Non-pigmented ciliary epithelial cell (primary cell): ENCODE results near the gene ZNF511.
"Not testable (repeated sequence)": the region's sequence is repeated elsewhere in the genome, so short reads cannot be mapped to it uniquely, and the experiment has no call there.

Experiments
- DNase-seq: peaks from one replicate; pipeline ENCODE4 v3.0.0-alpha.2; 2010; ENCODE audit warnings: low read depth

The ZNF511 gene

DNA sequence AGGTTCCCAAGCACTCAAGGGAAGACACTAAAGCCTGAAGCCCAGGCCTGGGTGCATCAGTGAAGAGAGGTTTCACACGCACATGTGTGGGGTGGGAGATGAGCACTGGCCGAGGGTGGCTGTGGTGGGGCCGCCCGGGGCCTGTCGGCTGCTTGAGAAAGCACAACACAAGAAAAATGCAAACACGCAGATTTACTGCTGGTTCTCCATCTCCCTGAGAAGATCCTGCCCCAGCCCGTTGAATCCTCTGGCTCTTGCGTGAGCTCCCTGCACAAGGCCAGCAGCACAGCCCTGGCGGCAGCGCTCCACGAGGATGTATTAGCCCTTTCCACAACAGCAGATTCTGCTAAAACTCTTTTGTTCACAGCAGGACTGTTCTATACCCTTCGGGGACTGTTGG is 6.2 kb downstream of the ZNF511 start:
- DNase-seq, result no peak

DNA sequence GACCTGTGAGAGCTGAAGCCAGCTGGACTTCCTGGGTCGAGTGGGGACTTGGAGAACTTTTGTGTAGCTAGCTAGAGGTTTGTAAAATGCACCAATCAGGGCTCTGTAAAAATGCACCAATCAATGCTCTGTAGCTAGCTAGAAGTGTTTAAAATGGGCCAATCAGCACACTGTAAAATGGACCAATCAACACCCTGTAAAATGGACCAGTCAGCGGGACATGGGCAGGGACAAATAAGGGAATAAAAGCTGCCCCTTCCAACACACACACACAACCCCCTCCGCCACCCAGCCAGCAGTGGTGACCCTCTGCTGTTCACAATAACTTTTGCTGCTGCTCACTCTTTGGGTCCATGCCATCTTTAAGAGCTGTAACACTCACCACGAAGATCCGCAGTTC is 7.1 kb downstream of the ZNF511 start:
- no peak for DNase-seq

- DNase-seq, result no peak
Observed at GRCh38 chr10:133316266-133316665, 7.6 kb downstream of the ZNF511 start.

DNA sequence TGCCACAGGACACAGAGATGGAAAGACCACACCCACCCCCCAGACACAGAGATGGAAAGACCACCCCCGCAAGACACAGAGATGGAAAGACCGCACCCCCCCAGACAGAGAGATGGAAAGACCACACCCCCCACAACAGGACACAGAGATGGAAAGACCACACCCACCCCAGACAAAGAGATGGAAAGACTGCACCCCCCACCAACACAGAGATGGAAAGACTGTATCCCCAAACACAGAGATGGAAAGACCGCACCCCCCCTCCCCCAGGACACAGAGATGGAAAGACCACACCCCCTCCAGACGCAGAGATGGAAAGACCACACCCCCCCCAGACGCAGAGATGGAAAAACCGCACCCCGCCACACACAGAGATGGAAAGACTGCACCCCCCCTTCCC is 8.0 kb downstream of the ZNF511 start:
- DNase-seq, result no peak

GRCh38 chr10:133318494-133319127 is 9.9 kb downstream of the ZNF511 start:
- no peak for DNase-seq

- DNase-seq, result not testable (repeated sequence)
Observed at GRCh38 chr10:133320852-133321422, 12.2 kb downstream of the ZNF511 start.

DNA sequence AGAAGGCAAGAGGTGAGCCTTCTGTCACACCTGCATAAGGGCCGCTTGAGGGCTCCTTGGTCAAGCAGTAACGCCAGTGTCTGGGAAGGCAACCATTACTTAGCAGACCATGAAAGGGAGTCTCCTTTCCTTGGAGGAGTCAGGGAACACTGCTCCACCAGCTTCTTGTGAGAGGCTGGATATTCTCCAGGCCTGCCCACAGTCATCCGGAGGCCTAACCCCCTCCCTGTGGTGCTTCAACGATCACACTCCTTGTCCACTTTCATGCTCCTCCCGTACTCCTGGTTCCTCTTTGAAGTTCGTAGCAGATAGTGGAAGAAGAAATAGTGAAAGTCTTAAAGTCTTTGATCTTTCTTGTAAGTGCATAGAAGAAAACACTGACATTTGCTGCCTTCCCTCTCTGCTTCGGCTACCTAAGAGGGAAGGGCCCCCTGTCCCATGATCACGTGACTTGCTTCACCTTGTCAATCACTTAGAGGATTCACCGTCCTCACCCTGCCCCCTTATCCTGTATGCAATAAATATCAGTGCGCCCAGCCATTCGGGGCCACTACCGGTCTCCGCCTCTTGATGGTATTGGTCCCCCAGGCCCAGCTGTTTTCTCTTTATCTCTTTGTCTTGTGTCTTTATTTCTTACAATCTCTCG is 13.5 kb downstream of the ZNF511 start:
- DNase-seq, result not testable (repeated sequence)

- no peak for DNase-seq
Observed at GRCh38 chr10:133324198-133324792, 15.6 kb downstream of the ZNF511 start.

DNA sequence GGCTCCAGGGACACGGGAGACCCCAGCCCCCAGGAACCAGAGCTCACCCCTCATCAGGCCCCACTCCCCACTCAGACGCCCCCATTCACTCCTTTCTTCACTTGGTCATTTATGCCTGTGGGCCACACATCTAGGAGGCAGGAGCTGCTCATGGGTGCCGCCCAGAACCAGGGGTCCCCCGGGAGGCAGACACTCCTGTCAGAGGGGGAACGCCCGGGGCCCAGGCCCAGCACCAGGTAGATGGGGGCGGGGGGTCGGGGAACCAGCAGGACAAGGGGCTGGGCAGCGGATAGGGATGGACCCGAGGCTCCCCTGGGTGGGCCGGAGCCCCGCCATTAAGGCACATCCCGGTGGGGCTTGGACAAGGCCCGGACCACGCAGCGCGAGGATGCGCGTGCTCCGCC is 16.1 kb downstream of the ZNF511 start:
- no peak for DNase-seq

DNA sequence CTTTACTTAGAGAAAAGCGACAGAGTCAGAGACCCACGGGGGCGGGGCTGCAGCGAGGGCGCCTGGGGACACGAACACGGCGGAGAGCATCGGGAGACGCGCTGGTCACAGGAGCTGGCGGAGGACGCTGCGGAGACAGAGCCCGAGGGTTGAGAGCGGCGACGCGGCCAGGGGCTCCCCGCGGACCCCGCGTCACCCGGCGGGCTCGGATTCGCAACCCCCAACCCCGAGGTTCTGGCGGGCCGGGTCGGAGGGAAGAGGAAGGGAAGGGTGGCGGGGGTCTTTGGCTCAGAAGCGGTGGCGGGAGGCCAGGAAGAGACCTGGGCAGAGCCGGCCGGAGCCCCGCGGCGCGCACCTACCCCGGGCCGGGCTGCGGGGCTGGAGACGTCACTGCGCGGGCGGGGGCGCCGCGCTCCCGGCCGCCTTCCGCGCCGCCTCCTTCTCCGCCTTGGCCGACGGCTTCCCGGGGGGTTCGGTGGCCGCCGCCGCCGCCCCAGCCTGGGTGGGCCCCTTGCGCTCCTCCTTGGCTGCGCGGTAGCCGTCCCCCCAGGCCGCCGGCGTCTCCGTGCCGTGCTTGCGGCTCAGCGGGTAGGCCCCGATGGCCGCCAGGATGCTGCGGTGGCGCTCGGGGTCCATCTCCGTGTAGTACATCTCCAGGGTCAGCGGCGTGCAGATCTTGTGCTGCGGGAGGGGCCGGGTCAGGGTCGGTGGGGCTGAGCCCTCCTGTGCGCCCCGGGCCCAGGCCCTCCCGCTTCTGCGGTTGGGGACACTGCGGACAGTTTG is 16.9 kb downstream of the ZNF511 start:
- no peak for DNase-seq

DNA sequence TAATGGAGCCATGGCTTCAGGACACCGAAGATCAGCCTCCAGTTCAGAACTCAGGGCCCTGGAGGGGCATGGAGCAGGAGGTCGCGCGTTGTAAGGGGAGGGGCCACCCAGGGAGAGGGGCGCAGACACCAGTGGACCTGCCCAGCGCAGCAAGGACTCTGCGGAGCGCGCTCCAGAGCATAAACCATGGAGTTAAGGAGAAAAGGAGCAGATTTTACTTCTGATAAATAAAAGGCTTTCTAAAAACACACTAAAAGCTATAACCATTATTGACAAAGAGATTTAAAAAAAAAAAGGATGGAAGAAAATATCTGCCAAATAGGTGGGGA is 17.5 kb downstream of the ZNF511 start:
- no peak for DNase-seq

DNA sequence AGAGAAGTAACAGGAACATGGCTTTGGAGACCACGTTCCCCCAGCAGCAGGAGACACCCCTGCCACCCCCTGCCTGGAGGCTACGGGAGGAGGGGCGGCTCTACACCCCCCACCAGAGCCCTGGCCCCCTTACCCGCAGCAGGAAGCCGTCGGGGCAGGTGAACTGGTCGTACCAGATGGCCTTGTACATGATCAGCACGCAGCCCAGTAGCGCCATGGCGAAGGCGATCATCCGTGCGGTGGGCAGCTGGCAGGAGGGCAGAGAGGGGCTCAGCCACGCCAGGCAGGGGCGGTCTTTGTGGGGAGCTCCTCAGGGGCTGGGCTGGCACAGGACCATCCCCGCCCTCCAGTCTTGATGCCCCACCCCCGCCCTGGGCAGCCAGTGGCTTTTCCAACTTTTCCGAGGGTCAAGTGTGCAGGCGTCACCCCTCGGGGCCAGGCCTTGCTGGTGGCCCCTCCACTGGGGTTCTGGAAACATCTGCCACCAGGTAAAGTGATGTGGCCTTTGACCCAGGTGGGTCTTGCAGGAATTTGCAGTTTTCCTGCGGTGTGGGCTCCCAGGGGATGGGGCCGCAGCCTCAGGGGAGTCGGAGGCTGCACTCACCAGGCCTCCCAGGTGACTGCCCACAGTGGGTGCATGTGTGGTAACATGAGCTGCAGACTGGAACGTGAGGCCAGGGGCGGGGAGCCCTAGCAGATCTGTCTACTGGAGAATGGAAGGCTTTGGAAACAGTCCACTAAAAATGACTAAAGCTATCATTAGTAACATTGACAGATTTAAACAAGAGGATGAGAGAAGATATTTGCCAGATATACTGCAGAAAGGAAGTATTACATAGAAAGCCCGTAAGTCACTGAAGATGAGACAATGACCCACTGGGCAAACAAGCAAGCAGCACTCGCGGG is 18.3 kb downstream of the ZNF511 start:
- DNase-seq, result no peak

- no peak for DNase-seq
Observed at GRCh38 chr10:133327651-133328357, 19.1 kb downstream of the ZNF511 start.

DNA sequence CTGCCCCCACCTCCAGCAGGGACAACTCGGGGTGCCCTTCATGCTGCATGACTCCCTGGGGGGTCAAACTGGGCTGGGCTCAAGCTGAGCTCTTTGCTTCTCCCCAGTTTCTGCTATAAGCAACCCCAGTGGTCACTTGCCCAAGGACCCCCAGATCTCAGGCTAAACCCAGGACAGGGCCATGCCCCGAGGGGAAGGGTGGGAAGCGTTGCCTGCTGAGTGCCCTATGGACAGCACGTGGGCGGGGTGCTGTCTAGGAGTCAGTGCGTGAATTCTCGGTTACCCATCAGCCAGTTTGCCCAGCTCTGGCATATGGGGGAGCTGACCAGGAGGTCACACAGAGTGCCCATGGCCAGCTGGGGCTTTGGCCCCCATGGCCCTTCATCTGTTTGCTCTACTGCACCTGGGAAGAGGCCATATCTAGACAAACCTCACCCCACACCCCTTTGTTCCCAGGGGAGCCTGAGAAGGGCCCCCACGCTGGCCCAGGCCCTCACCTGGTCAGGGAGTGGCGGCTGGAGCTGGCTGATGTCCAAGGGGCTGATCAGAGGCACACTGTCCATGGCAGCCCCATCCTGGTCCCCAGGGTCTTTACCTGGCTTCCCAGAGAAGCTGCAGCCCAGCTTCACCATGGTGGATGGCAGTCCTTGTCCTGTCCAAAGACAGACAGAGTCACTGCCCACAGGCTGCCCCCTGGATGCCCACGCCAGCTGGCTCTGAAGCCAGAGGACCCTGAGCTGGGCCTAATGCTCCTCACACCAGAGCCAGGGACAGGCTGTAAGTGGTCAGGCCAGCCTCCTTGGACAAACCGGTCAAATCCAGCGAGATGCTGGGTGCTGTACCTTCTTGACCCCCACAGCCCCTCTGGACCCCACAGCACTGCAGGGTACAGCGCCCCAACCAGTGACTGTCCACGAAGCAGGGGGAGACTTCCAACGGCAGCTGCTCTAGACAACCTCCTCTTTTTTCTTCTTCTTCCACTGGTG is 19.9 kb downstream of the ZNF511 start:
- no peak for DNase-seq

GRCh38 chr10:133329491-133330202 is 20.9 kb downstream of the ZNF511 start:
- DNase-seq, result no peak

DNA sequence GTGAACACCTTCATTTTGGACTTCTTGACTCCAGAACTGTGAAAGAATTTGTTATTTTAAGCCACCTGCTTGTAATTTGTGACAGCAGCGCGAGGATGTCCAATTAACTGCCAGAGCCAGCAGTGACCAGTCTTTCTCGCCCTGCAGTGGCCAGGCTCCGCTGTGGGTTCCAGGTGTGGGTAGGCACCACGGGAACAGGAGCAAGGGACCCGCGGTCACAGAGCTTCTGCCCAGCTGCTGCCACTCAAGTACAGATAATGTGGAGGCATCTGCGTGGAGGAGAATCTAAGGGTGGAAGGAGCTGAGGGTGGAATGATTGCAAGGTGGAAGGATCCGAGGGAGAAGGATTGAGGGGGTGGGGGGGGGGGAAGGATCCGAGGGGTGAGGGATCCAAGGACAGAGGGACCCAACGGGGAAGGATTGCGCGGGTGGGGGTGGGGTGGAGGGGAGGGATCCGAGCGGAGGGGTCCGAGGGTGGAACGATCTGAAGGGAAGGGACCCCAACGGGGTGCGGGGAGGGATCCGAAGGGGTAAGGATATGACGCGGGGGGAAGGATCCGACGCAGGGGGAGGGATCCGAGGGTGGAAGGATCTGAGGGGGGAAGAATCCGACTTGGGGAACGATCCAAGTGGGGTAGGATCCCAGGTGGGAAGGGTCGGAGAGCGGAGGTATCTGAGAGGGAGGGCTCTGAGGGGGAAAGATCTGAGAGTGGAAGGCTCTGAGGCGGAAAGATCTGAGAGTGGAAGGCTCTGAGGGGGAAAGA is 24.4 kb downstream of the ZNF511 start:
- no peak for DNase-seq

DNA sequence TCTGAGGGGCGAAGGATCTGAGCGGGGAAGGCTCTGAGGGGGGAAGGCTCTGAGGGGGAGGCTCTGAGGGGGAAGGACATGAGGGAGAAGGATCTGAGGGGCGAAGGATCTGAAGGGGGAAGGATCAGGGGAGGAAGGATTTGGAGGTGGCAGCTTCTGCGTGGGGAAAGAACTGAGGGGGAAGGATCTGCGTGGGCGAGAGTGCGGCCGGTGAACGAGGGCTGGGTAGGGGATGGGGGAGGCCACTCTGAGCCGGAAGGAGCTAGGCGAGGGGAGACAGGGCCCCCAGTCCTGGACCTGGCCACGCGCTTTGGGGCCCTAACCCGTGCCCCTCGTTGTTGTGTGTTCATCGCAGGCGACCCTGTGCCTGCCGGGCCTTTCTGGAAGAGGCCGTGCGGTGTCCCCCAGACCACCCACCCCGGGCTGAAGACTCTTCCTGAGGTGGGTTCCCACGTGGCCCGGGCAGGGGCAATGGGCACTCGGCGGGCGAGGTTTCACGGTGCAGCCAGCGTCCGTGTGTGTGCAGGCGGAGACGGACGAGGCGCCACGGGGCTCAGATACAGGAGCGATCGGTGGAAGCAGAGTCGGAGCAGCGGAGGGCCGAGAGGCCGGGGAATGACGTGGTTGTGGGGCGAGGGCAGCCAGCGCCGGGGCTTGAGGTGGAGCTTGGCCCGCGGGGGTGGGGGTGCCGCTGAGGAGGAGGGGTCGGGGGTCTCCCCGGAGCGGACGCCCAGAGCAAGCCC is 26.0 kb downstream of the ZNF511 start:
- no peak for DNase-seq
